Measurements from ENCODE around the gene SSMEM1.
"Not testable (repeated sequence)": the region's sequence is repeated elsewhere in the genome, so short reads cannot be mapped to it uniquely, and the experiment has no call there.

GRCh38 chr7:130236361-130236760, 28.7 kb downstream of the SSMEM1 start:
- TF ChIP-seq ZNF263 (CRISPR knock-in tag; IDR thresholded peaks at IDR 0.05; ENCODE audit: low read depth); MAX (CRISPR knock-in tag; IDR thresholded peaks at IDR 0.05); FOXK1 (CRISPR knock-in tag; IDR thresholded peaks at IDR 0.05); CTCF (IDR thresholded peaks at IDR 0.05); ZNF416 (CRISPR knock-in tag; IDR thresholded peaks at IDR 0.05); RORB (CRISPR knock-in tag; IDR thresholded peaks at IDR 0.05); TEAD4 (CRISPR knock-in tag; IDR thresholded peaks at IDR 0.05); ZNF396 (CRISPR knock-in tag; IDR thresholded peaks at IDR 0.05; ENCODE audit: borderline replicate concordance); JUN (CRISPR knock-in tag; IDR thresholded peaks at IDR 0.05); MYBL2 (CRISPR knock-in tag; IDR thresholded peaks at IDR 0.05); ZNF121 (CRISPR knock-in tag; IDR thresholded peaks at IDR 0.05); FOXJ3 (CRISPR knock-in tag; IDR thresholded peaks at IDR 0.05; ENCODE audit: borderline replicate concordance): not testable (repeated sequence)

Measured in WTC11 (cell line).